ENCODE data around the gene SMIM9. TPM values are rescaled to one million over a fixed set of nuclear protein-coding genes. Genes with fewer than 3 reads are reported as not detected.

SMIM9 gene
- total and polyA plus RNA-seq, 9 of the 15 experiments (the other 6 are each of a cell fraction or from before 2014, with no cell fraction given): 0.08 TPM; not detected in 8

GRCh38 chrX:154784149-154784995 is 50.1 kb downstream of the SMIM9 start (continued):
- no peak for TF ChIP-seq ZBTB1 (CRISPR knock-in tag; IDR thresholded peaks at IDR 0.05; ENCODE audit: borderline replicate concordance, low read depth)
- no peak for TF ChIP-seq XRCC4 (IDR thresholded peaks at IDR 0.05; ENCODE audit: extremely low read depth, insufficient read depth, insufficient read length)
- TF ChIP-seq ZFPM2 (CRISPR knock-in tag; IDR thresholded peaks at IDR 0.05): no peak
- TF ChIP-seq ZFP36 (IDR thresholded peaks at IDR 0.05; ENCODE audit: low read depth, low read length, partially characterized antibody): peak; percentile 35
- TF ChIP-seq ZNF778 (CRISPR knock-in tag; IDR thresholded peaks at IDR 0.05): no peak
- TF ChIP-seq HDAC1 (IDR thresholded peaks at IDR 0.05): 0 out of 4 replicates have a peak, but pooled peaks of 1 of the 2 experiments have one; percentile 23
- TF ChIP-seq, protein P1, sequence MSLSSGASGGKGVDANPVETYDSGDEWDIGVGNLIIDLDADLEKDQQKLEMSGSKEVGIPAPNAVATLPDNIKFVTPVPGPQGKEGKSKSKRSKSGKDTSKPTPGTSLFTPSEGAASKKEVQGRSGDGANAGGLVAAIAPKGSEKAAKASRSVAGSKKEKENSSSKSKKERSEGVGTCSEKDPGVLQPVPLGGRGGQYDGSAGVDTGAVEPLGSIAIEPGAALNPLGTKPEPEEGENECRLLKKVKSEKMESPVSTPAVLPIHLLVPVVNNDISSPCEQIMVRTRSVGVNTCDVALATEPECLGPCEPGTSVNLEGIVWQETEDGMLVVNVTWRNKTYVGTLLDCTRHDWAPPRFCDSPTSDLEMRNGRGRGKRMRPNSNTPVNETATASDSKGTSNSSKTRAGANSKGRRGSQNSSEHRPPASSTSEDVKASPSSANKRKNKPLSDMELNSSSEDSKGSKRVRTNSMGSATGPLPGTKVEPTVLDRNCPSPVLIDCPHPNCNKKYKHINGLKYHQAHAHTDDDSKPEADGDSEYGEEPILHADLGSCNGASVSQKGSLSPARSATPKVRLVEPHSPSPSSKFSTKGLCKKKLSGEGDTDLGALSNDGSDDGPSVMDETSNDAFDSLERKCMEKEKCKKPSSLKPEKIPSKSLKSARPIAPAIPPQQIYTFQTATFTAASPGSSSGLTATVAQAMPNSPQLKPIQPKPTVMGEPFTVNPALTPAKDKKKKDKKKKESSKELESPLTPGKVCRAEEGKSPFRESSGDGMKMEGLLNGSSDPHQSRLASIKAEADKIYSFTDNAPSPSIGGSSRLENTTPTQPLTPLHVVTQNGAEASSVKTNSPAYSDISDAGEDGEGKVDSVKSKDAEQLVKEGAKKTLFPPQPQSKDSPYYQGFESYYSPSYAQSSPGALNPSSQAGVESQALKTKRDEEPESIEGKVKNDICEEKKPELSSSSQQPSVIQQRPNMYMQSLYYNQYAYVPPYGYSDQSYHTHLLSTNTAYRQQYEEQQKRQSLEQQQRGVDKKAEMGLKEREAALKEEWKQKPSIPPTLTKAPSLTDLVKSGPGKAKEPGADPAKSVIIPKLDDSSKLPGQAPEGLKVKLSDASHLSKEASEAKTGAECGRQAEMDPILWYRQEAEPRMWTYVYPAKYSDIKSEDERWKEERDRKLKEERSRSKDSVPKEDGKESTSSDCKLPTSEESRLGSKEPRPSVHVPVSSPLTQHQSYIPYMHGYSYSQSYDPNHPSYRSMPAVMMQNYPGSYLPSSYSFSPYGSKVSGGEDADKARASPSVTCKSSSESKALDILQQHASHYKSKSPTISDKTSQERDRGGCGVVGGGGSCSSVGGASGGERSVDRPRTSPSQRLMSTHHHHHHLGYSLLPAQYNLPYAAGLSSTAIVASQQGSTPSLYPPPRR (CRISPR knock-in tag; IDR thresholded peaks at IDR 0.05; ENCODE audit: borderline replicate concordance): no peak
- TF ChIP-seq ZNF133 (CRISPR knock-in tag; IDR thresholded peaks at IDR 0.05): no peak
- no peak for TF ChIP-seq HDAC6 (IDR thresholded peaks at IDR 0.05; ENCODE audit: low read depth, low read length)
- no peak for TF ChIP-seq PYGO2 (tag; IDR thresholded peaks at IDR 0.05)
- no peak for TF ChIP-seq NBN (IDR thresholded peaks at IDR 0.05; ENCODE audit: low read depth)
- TF ChIP-seq, protein P2, sequence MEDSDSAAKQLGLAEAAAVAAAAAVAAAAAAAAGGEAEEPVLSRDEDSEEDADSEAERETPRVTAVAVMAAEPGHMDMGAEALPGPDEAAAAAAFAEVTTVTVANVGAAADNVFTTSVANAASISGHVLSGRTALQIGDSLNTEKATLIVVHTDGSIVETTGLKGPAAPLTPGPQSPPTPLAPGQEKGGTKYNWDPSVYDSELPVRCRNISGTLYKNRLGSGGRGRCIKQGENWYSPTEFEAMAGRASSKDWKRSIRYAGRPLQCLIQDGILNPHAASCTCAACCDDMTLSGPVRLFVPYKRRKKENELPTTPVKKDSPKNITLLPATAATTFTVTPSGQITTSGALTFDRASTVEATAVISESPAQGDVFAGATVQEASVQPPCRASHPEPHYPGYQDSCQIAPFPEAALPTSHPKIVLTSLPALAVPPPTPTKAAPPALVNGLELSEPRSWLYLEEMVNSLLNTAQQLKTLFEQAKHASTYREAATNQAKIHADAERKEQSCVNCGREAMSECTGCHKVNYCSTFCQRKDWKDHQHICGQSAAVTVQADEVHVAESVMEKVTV (CRISPR knock-in tag; IDR thresholded peaks at IDR 0.05): no peak
- TF ChIP-seq JUN (IDR thresholded peaks at IDR 0.05; ENCODE audit: borderline replicate concordance, low read depth, low read length): no peak
- TF ChIP-seq JUN (CRISPR knock-in tag; IDR thresholded peaks at IDR 0.05; ENCODE audit: borderline replicate concordance): no peak
- no peak for TF ChIP-seq CREB3 (tag; conservative IDR thresholded peaks at IDR 0.05; ENCODE audit: low read depth)
- no peak for TF ChIP-seq ASH1L (IDR thresholded peaks at IDR 0.05; ENCODE audit: borderline replicate concordance, low read depth, partially characterized antibody)
- TF ChIP-seq ID3 (CRISPR knock-in tag; IDR thresholded peaks at IDR 0.05): no peak
- TF ChIP-seq ID3 (tag; IDR thresholded peaks at IDR 0.05): no peak
- TF ChIP-seq SIN3A (IDR thresholded peaks at IDR 0.05; ENCODE audit: borderline replicate concordance in 2 of 2, control insufficient read depth in 1 of 2, low read depth in 2 of 2, low read length in 2 of 2): no peak

All from K562 (cell line).